SK-N-SH (cell line): ENCODE measurements around the gene STARD8.

ENCODE experiments used
- EZH2phosphoT487 ChIP-seq: fragments of 200-600 bp; sonication (generic); IDR thresholded peaks from 2 replicates; pipeline ENCODE4 v1.6.1; 2017; ENCODE audit warnings: low read depth, mixed run types, mild to moderate bottlenecking, antibody characterized with exemption, moderate library complexity, borderline replicate concordance
- FOXM1 ChIP-seq: IDR thresholded peaks from 2 replicates; pipeline ENCODE4 v1.4.0; 2012; ENCODE audit warnings: low read depth, mild to moderate bottlenecking
- POLR2AphosphoS5 ChIP-seq: IDR thresholded peaks from 2 replicates; pipeline ENCODE4 v1.6.1; 2012; ENCODE audit warnings: low read depth, low read length
- TF ChIP-seq, protein P1 (sequence below): fragments of 200-600 bp; sonication (generic); IDR thresholded peaks from 2 replicates; pipeline ENCODE4 v1.6.1; 2017; ENCODE audit warnings: antibody characterized with exemption, mild to moderate bottlenecking, moderate library complexity

DNA sequence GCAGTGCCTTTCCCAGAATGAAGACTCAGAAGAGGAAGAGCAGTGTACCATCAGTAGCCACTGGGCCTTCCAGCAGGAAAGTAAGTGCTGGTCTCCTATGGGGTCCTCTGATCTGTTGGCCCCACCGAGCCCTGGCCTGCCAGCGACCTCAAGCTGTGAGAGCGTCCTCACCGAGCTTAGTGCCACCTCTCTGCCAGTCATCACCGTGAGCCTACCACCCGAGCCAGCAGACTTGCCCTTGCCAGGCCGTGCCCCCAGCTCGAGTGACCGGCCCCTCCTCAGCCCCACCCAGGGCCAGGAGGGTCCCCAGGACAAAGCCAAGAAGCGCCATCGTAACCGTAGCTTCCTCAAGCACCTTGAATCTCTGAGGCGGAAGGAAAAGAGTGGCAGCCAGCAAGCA is 69.7 kb downstream of the STARD8 start:
- TF ChIP-seq, protein P1, sequence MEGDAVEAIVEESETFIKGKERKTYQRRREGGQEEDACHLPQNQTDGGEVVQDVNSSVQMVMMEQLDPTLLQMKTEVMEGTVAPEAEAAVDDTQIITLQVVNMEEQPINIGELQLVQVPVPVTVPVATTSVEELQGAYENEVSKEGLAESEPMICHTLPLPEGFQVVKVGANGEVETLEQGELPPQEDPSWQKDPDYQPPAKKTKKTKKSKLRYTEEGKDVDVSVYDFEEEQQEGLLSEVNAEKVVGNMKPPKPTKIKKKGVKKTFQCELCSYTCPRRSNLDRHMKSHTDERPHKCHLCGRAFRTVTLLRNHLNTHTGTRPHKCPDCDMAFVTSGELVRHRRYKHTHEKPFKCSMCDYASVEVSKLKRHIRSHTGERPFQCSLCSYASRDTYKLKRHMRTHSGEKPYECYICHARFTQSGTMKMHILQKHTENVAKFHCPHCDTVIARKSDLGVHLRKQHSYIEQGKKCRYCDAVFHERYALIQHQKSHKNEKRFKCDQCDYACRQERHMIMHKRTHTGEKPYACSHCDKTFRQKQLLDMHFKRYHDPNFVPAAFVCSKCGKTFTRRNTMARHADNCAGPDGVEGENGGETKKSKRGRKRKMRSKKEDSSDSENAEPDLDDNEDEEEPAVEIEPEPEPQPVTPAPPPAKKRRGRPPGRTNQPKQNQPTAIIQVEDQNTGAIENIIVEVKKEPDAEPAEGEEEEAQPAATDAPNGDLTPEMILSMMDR = no peak
- TF ChIP-seq EZH2phosphoT487 (no peak), POLR2AphosphoS5 (no peak), FOXM1 (no peak)
